SHP77 treated with DMSO at 0.1 percent for 48 hours (cell line): ENCODE results near the gene GALNT13.

Experiments used
- DNase-seq: peaks from one replicate; lab custom pipeline; 2025; lab: John Stamatoyannopoulos, UW

GALNT13 gene

GRCh38 chr2:153871231-153872221, at the start of gene GALNT13:
TSS of gene GALNT13 (plus strand) at chr2:153871922.
- peak; percentile 71 for DNase-seq

- no peak for DNase-seq
Observed at GRCh38 chr2:153823880-153824279, 47.8 kb upstream of the GALNT13 start.

- no peak for DNase-seq
Observed at GRCh38 chr2:153828335-153828734, 43.4 kb upstream of the GALNT13 start.

- no peak for DNase-seq
Observed at GRCh38 chr2:153834662-153835061, 37.1 kb upstream of the GALNT13 start.

GRCh38 chr2:153858250-153858649, 13.5 kb upstream of the GALNT13 start:
- no peak for DNase-seq

- no peak for DNase-seq
Observed at GRCh38 chr2:153864022-153864421, 7.7 kb upstream of the GALNT13 start.

GRCh38 chr2:153866595-153866994, 5.1 kb upstream of the GALNT13 start:
- DNase-seq: no peak

GRCh38 chr2:153870308-153870707, 1.4 kb upstream of the GALNT13 start:
- no peak for DNase-seq

GRCh38 chr2:153872311-153873051, 759 bp downstream of the GALNT13 start:
- no peak for DNase-seq

GRCh38 chr2:153873052-153874048, 1.6 kb downstream of the GALNT13 start:
- DNase-seq: no peak

GRCh38 chr2:153875801-153876466, 4.2 kb downstream of the GALNT13 start:
- no peak for DNase-seq

- DNase-seq: no peak
Observed at GRCh38 chr2:153880926-153881325, 9.2 kb downstream of the GALNT13 start.

- no peak for DNase-seq
Observed at GRCh38 chr2:153886833-153887232, 15.1 kb downstream of the GALNT13 start.

GRCh38 chr2:153890576-153890975, 18.9 kb downstream of the GALNT13 start:
- no peak for DNase-seq

GRCh38 chr2:153891051-153891450, 19.3 kb downstream of the GALNT13 start:
- DNase-seq: no peak

- no peak for DNase-seq
Observed at GRCh38 chr2:153912798-153913396, 41.2 kb downstream of the GALNT13 start.

- DNase-seq: no peak
Observed at GRCh38 chr2:153917570-153917969, 45.8 kb downstream of the GALNT13 start.

- no peak for DNase-seq
Observed at GRCh38 chr2:153935511-153935910, 63.8 kb downstream of the GALNT13 start.

- no peak for DNase-seq
Observed at GRCh38 chr2:153939124-153939796, 67.5 kb downstream of the GALNT13 start.

GRCh38 chr2:153940511-153940910, 68.8 kb downstream of the GALNT13 start:
- no peak for DNase-seq
